SK-N-SH (cell line): ENCODE measurements around the gene GNB5. TPM values are rescaled to one million over a fixed set of nuclear protein-coding genes. Genes with fewer than 3 reads are reported as not detected.

Source experiments
- CTCF ChIA-PET: fragments of 300-600, 350-600 bp; formaldehyde crosslinking; extraction: SDS; loops from one replicate; lab custom pipeline; 2021; lab: Yijun Ruan, JAX
- POLR2A ChIA-PET: fragments of 350-600 bp; sonication (Branson Sonifier 250); formaldehyde crosslinking; extraction: SDS; loops from one replicate; lab custom pipeline; 2020; ENCODE audit warnings: antibody characterized with exemption, inconsistent platforms; lab: Yijun Ruan, JAX
- DNase-seq: peaks from one replicate; pipeline ENCODE4 v3.0.0; 2012
- H2AFZ ChIP-seq: fragments of 200-600 bp; sonication (generic); 2 replicates; pipeline ENCODE4 v1.8.1; 2016; ENCODE audit warnings: antibody characterized with exemption, mild to moderate bottlenecking, low read depth
- H3F3A ChIP-seq: fragments of 200-600 bp; sonication (generic); replicated peaks from 2 replicates; pipeline ENCODE3; 2016; ENCODE audit warnings: antibody characterized with exemption, mild to moderate bottlenecking; ENCODE audit not compliant: insufficient read depth
- H3K27ac ChIP-seq, 2 experiments: fragments of 200-500 bp in 1 of 2; fragments of 200-600 bp in 1 of 2; sonication (Bioruptor generic) in 1 of 2; sonication (generic), shearing (Covaris generic) in 1 of 2; 2 replicates each; pipeline versions ENCODE4 v1.5.1 to v1.6.1; 2014 to 2016; ENCODE audit warnings: low read depth in 2 of 2, inconsistent platforms in 1 of 2, low read length in 1 of 2, mild to moderate bottlenecking in 1 of 2, mixed read lengths in 1 of 2
- H3K27me3 ChIP-seq: fragments of 200-600 bp; sonication (generic), shearing (Covaris generic); 2 replicates; pipeline ENCODE4 v1.6.1; 2016; ENCODE audit warnings: mixed run types; ENCODE audit not compliant: insufficient read depth
- H3K36me3 ChIP-seq, 2 experiments: fragments of 200-500 bp in 1 of 2; fragments of 200-600 bp in 1 of 2; sonication (Bioruptor generic) in 1 of 2; sonication (generic) in 1 of 2; replicated peaks in 1 of 2; 2 replicates each; pipeline versions ENCODE3 to v1.5.1; 2014 to 2016; ENCODE audit warnings: low read length in 1 of 2, mild to moderate bottlenecking in 1 of 2; ENCODE audit not compliant: insufficient read depth in 2 of 2, control insufficient read depth in 1 of 2
- H3K4me1 ChIP-seq, 2 experiments: fragments of 200-500 bp in 1 of 2; fragments of 200-600 bp in 1 of 2; sonication (Bioruptor generic) in 1 of 2; sonication (generic), shearing (Covaris generic) in 1 of 2; 2 replicates each; pipeline versions ENCODE4 v1.5.1 to v1.6.1; 2014 to 2016; ENCODE audit warnings: low read depth in 1 of 2, low read length in 1 of 2, mixed run types in 1 of 2; ENCODE audit not compliant: insufficient read depth in 2 of 2, control insufficient read depth in 1 of 2
- H3K4me2 ChIP-seq: fragments of 200-600 bp; sonication (generic), shearing (Covaris generic); 2 replicates; pipeline ENCODE4 v1.6.1; 2017; ENCODE audit warnings: mixed run types
- H3K4me3 ChIP-seq, 2 experiments: fragments of 200-500 bp in 1 of 2; fragments of 200-600 bp in 1 of 2; sonication (Bioruptor generic) in 1 of 2; sonication (generic), shearing (Covaris generic) in 1 of 2; 2 replicates each; pipeline versions ENCODE4 v1.5.1 to v1.8.1; 2014 to 2016; ENCODE audit warnings: low read depth in 2 of 2, inconsistent platforms in 1 of 2, low read length in 1 of 2, mild to moderate bottlenecking in 1 of 2, mixed read lengths in 1 of 2, moderate library complexity in 1 of 2
- H3K79me2 ChIP-seq: fragments of 200-600 bp; sonication (generic); 2 replicates; pipeline ENCODE4 v1.8.1; 2017; ENCODE audit warnings: mild to moderate bottlenecking; ENCODE audit not compliant: insufficient read depth
- H3K9ac ChIP-seq: fragments of 200-600 bp; sonication (generic); 2 replicates; pipeline ENCODE4 v1.6.1; 2017; ENCODE audit warnings: mixed run types
- H3K9me2 ChIP-seq: fragments of 200-600 bp; sonication (generic); 2 replicates; pipeline ENCODE4 v1.6.1; 2017; ENCODE audit warnings: mixed run types
- H3K9me3 ChIP-seq: fragments of 200-600 bp; sonication (generic); 2 replicates; pipeline ENCODE4 v1.6.1; 2017; ENCODE audit warnings: mixed run types, mild to moderate bottlenecking, moderate library complexity
- H4K20me1 ChIP-seq: fragments of 200-600 bp; sonication (generic); 2 replicates; pipeline ENCODE4 v1.6.1; 2017; ENCODE audit warnings: mild to moderate bottlenecking, mixed run types; ENCODE audit not compliant: insufficient read depth
- CHD2 ChIP-seq: fragments of 150-350 bp; IDR thresholded peaks from 2 replicates; pipeline ENCODE4 v1.6.1; 2018; ENCODE audit warnings: low read length; ENCODE audit not compliant: partially characterized antibody
- ELF1 ChIP-seq: IDR thresholded peaks from 2 replicates; pipeline ENCODE4 v1.4.0; 2012
- EP300 ChIP-seq, 2 experiments: IDR thresholded peaks; 2 replicates each; pipeline versions ENCODE4 v1.4.0 to v1.6.1; 2012; ENCODE audit warnings: borderline replicate concordance in 1 of 2, low read depth in 1 of 2, low read length in 1 of 2
- EZH2phosphoT487 ChIP-seq: fragments of 200-600 bp; sonication (generic); IDR thresholded peaks from 2 replicates; pipeline ENCODE4 v1.6.1; 2017; ENCODE audit warnings: low read depth, mixed run types, mild to moderate bottlenecking, antibody characterized with exemption, moderate library complexity, borderline replicate concordance
- FOXJ3 ChIP-seq: sonication (generic); formaldehyde crosslinking; IDR thresholded peaks from 2 replicates; pipeline ENCODE4 v1.5.1; 2020; ENCODE audit warnings: mild to moderate bottlenecking, missing genetic modification reagents
- FOXM1 ChIP-seq: IDR thresholded peaks from 2 replicates; pipeline ENCODE4 v1.4.0; 2012; ENCODE audit warnings: low read depth, mild to moderate bottlenecking
- GABPA ChIP-seq: IDR thresholded peaks from 2 replicates; pipeline ENCODE4 v1.4.0; 2012; ENCODE audit warnings: low read depth, mild to moderate bottlenecking
- GATA2 ChIP-seq: sonication (generic); formaldehyde crosslinking; IDR thresholded peaks from 2 replicates; pipeline ENCODE4 v1.5.0; 2020; ENCODE audit warnings: mild to moderate bottlenecking, missing genetic modification reagents
- JUND ChIP-seq: IDR thresholded peaks from 2 replicates; pipeline ENCODE4 v1.4.0; 2012
- MXI1 ChIP-seq: IDR thresholded peaks from 2 replicates; pipeline ENCODE4 v1.6.1; 2012; ENCODE audit warnings: mild to moderate bottlenecking, low read depth, low read length, improper control_type of control experiment
- NFIC ChIP-seq: IDR thresholded peaks from 2 replicates; pipeline ENCODE4 v1.4.0; 2012; ENCODE audit warnings: borderline replicate concordance
- NRF1 ChIP-seq: IDR thresholded peaks from 2 replicates; pipeline ENCODE4 v1.6.1; 2012; ENCODE audit warnings: low read depth, mild to moderate bottlenecking, low read length
- RAD21 ChIP-seq: IDR thresholded peaks from 2 replicates; pipeline ENCODE4 v1.6.1; 2012; ENCODE audit warnings: mild to moderate bottlenecking, low read length
- RFX5 ChIP-seq: IDR thresholded peaks from 2 replicates; pipeline ENCODE4 v1.6.1; 2012; ENCODE audit warnings: mild to moderate bottlenecking, improper control_type of control experiment, low read length
- SMC3 ChIP-seq: IDR thresholded peaks from 2 replicates; pipeline ENCODE4 v1.6.1; 2012; ENCODE audit warnings: low read depth, low read length, improper control_type of control experiment
- TAF1 ChIP-seq: IDR thresholded peaks from 2 replicates; pipeline ENCODE4 v1.6.1; 2012; ENCODE audit warnings: low read depth, mild to moderate bottlenecking, low read length, moderate library complexity, borderline replicate concordance
- YY1 ChIP-seq: IDR thresholded peaks from 2 replicates; pipeline ENCODE4 v1.4.0; 2012; ENCODE audit warnings: low read depth, mild to moderate bottlenecking
- WGBS: methylation state at CpG from one replicate; pipeline ENCODE4 v1.1.6; 2017; ENCODE audit warnings: low lambda C conversion rate; 5-methylcytosine and 5-hydroxymethylcytosine counted together
- polyA plus RNA-seq, 3 experiments: library from polyadenylated mRNA; depleted of rRNA; stranded (reverse); fragments of >200 nt; gene quantifications; 2 replicates each; pipeline ENCODE4 v1.2.3, GENCODE V29; 2012
- TF ChIP-seq, protein P1 (sequence below): IDR thresholded peaks from 2 replicates; pipeline ENCODE4 v1.4.0; 2012; ENCODE audit warnings: low read depth, borderline replicate concordance
- TF ChIP-seq, protein P2 (sequence below): IDR thresholded peaks from 2 replicates; pipeline ENCODE4 v1.4.0; 2012; ENCODE audit warnings: low read depth
- TF ChIP-seq, protein P3 (sequence below): fragments of 200-600 bp; sonication (generic); IDR thresholded peaks from 2 replicates; pipeline ENCODE4 v1.6.1; 2017; ENCODE audit warnings: antibody characterized with exemption, mild to moderate bottlenecking, moderate library complexity

GNB5 gene
- polyA plus RNA-seq, 1 of the 3 experiments (the other 2 are of a cell fraction) = 73.7 TPM

DNA sequence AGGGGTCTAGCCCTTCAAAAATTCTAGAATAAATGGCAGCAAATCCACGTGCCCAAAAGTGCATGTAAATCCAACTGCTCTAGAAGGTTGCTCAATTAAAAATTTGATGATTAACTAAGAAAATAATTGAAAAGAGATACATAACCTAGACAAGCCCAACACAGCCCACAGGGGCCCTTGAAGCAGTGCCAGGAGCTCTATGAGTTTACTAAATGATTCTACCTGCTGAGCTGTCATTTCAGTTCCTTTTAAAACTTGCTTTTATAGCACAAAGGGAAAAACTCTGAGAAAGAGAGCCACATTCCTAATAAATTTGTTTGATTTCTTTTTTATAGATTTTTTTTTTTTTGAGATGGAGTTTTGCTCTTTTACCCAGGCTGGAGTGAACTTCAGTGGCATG is 38.9 kb upstream of the GNB5 start:
- Histone ChIP-seq H3K4me1 (peaks cover 0 to 2% of the 10 kb centered on the region in 2 experiments; a peak in 1 of 4 replicates), H3F3A (peaks cover 5% of the 10 kb centered on the region), H3K79me2 (no peaks in the 10 kb centered on the region), H3K36me3 (no peaks in the 10 kb centered on the region), H3K27me3 (no peaks in the 10 kb centered on the region), H3K9me2 (no peaks in the 10 kb centered on the region), H3K4me2 (no peak overlapping the region), H3K9me3 (no peaks in the 10 kb centered on the region), H3K4me3 (no peak overlapping the region), H3K27ac (no peak overlapping the region), H3K9ac (no peak overlapping the region), H4K20me1 (no peaks in the 10 kb centered on the region), H2AFZ (no peak overlapping the region)
- CTCF ChIA-PET = interaction anchor here (2.2 to 5.4 kb wide), 3 partner anchors 12 to 26 kb away, joined by 6 to 28 read pairs (median 22); no protein-coding TSS in a partner anchor
- TF ChIP-seq FOXJ3 (CRISPR knock-in tag) (no peak), NRF1 (no peak), CHD2 (no peak), GATA2 (CRISPR knock-in tag) (no peak), EZH2phosphoT487 (no peak), FOXM1 (no peak), JUND (no peak), GABPA (no peak), YY1 (no peak), RAD21 (no peak), SMC3 (no peak), NFIC (no peak), RFX5 (no peak), EP300 (IDR thresholded peaks at IDR 0.05; ENCODE audit: borderline replicate concordance in 1 of 2, low read depth in 1 of 2, low read length in 1 of 2) (no peak), MXI1 (no peak), ELF1 (no peak), TAF1 (no peak)
- TF ChIP-seq, protein P1, sequence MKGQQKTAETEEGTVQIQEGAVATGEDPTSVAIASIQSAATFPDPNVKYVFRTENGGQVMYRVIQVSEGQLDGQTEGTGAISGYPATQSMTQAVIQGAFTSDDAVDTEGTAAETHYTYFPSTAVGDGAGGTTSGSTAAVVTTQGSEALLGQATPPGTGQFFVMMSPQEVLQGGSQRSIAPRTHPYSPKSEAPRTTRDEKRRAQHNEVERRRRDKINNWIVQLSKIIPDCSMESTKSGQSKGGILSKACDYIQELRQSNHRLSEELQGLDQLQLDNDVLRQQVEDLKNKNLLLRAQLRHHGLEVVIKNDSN = no peak
- TF ChIP-seq, protein P2, sequence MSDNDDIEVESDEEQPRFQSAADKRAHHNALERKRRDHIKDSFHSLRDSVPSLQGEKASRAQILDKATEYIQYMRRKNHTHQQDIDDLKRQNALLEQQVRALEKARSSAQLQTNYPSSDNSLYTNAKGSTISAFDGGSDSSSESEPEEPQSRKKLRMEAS = no peak
- TF ChIP-seq, protein P3, sequence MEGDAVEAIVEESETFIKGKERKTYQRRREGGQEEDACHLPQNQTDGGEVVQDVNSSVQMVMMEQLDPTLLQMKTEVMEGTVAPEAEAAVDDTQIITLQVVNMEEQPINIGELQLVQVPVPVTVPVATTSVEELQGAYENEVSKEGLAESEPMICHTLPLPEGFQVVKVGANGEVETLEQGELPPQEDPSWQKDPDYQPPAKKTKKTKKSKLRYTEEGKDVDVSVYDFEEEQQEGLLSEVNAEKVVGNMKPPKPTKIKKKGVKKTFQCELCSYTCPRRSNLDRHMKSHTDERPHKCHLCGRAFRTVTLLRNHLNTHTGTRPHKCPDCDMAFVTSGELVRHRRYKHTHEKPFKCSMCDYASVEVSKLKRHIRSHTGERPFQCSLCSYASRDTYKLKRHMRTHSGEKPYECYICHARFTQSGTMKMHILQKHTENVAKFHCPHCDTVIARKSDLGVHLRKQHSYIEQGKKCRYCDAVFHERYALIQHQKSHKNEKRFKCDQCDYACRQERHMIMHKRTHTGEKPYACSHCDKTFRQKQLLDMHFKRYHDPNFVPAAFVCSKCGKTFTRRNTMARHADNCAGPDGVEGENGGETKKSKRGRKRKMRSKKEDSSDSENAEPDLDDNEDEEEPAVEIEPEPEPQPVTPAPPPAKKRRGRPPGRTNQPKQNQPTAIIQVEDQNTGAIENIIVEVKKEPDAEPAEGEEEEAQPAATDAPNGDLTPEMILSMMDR = no peak
- WGBS = 52% methylated on average over 1 of the region's 1 CpG
- DNase-seq = no peak
- POLR2A ChIA-PET = no interaction called here
